GM20000 (cell line): ENCODE measurements around the gene EPB41.
"Not testable (repeated sequence)": the region's sequence is repeated elsewhere in the genome, so short reads cannot be mapped to it uniquely, and the experiment has no call there.

Source experiments
- DNase-seq: peaks from one replicate; pipeline ENCODE4 v3.0.0; 2012; ENCODE audit warnings: low spot score
- TF ChIP-seq, protein P1 (sequence below): IDR thresholded peaks from 2 replicates; pipeline ENCODE4 v1.5.1; 2012; ENCODE audit warnings: mild to moderate bottlenecking, control low read depth; ENCODE audit errors: extremely low read depth, missing control alignments

EPB41 gene

DNA sequence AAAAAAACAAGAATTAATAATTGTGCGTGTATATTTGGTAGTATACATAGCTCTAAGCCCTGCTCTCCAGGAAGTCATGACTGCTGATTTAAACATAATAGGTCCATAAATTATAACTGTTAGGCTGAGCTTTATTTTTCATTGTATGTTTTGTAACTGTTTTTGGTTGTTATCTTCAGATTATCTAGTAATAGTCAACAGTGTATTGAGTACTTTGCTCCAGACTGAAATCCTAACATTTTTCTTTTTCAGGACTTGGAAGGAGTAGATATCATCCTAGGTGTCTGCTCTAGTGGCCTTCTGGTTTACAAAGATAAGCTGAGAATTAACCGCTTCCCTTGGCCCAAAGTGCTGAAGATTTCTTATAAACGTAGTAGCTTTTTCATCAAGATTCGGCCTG is 118.5 kb downstream of the EPB41 start:
- TF ChIP-seq, protein P1, sequence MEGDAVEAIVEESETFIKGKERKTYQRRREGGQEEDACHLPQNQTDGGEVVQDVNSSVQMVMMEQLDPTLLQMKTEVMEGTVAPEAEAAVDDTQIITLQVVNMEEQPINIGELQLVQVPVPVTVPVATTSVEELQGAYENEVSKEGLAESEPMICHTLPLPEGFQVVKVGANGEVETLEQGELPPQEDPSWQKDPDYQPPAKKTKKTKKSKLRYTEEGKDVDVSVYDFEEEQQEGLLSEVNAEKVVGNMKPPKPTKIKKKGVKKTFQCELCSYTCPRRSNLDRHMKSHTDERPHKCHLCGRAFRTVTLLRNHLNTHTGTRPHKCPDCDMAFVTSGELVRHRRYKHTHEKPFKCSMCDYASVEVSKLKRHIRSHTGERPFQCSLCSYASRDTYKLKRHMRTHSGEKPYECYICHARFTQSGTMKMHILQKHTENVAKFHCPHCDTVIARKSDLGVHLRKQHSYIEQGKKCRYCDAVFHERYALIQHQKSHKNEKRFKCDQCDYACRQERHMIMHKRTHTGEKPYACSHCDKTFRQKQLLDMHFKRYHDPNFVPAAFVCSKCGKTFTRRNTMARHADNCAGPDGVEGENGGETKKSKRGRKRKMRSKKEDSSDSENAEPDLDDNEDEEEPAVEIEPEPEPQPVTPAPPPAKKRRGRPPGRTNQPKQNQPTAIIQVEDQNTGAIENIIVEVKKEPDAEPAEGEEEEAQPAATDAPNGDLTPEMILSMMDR = no peak
- DNase-seq = no peak

DNA sequence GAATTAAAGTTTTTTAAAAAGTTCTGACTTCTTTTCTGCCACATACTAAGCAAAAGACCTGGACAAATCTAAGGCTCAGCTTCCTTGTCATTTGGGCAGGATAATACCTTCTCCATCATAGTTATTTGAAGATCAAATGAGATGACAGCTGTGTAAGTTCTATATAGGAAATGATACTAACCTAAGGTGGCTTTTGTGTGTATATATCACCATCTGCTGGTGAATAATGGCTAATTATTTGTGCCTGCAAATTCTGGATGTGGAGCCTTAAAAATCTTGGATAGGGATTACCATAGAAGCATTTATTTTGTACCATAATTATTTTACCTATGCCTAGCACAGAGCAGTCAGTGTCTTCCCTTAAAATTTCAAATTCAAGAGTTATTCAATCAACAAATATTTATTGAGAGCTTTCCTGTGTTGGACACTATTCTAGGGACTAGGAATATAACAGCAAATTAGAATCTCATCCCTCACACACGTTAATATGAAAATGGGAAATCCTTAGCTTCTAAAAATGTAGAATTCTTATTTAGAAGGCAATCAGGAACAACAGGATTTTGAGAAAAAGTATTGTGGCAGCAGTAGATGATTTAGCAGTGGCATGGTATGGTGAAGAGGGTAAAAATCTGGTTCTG is 119.6 kb downstream of the EPB41 start:
- TF ChIP-seq, protein P1 = no peak
- peak; percentile 45 for DNase-seq

GRCh38 chr1:29043274-29043965 is 129.1 kb downstream of the EPB41 start:
- TF ChIP-seq, protein P1 = no peak
- DNase-seq = no peak

DNA sequence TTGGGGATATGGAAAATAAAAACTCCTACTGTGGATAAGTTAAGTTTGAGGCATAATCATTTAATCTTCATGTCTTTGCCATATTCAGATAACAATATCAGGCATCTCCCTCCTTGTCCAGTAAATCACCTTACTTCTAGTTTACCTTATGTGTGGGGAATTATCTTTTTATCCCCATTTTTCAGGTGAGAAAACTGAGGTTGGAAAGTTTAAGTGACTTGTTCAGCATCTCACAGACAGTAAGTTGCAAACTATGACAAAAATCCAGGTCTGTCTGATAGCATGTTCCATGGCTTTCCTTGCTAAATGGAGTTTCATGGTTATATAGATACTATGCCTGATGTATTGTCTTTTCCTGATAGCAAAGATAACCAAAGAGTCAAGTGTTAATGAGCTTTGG is 129.6 kb downstream of the EPB41 start:
- TF ChIP-seq, protein P1 = no peak
- no peak for DNase-seq

- not testable (repeated sequence) for DNase-seq
These were observed 131.3 kb downstream of the EPB41 start for GRCh38 chr1:29045663-29046062.

- TF ChIP-seq, protein P1 = no peak
- DNase-seq = no peak
These were observed 132.8 kb downstream of the EPB41 start for GRCh38 chr1:29047142-29047541.

- DNase-seq = no peak
- TF ChIP-seq, protein P1 = no peak
These were observed 135.8 kb downstream of the EPB41 start for GRCh38 chr1:29050166-29050565.

DNA sequence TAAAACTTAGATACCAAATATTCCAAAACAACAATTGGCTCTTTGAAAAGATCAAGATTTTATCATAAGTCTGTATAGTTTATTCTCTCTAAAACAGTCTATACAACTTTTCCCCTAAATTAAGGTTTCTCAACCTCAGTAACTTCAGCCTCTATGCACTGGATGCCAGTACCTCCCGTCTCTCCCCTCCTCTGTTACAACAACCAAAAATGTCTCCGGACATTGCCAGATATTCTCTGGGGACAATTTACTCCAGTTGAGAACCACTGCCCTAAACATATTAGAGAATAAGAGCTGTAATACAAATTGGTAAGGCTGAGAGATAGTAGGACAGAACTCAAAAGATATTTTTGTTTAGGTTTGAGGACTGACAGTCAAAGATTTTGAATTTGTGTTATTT is 137.7 kb downstream of the EPB41 start:
- TF ChIP-seq, protein P1 = no peak
- DNase-seq = no peak
